NCI-H526 (cell line): ENCODE measurements around the gene ST6GAL1.
"Not testable (repeated sequence)": the region's sequence is repeated elsewhere in the genome, so short reads cannot be mapped to it uniquely, and the experiment has no call there.

ENCODE experiments used
- DNase-seq, 2 experiments: peaks; one replicate each; lab custom pipeline; 2025; lab: John Stamatoyannopoulos, UW

Gene ST6GAL1

DNA sequence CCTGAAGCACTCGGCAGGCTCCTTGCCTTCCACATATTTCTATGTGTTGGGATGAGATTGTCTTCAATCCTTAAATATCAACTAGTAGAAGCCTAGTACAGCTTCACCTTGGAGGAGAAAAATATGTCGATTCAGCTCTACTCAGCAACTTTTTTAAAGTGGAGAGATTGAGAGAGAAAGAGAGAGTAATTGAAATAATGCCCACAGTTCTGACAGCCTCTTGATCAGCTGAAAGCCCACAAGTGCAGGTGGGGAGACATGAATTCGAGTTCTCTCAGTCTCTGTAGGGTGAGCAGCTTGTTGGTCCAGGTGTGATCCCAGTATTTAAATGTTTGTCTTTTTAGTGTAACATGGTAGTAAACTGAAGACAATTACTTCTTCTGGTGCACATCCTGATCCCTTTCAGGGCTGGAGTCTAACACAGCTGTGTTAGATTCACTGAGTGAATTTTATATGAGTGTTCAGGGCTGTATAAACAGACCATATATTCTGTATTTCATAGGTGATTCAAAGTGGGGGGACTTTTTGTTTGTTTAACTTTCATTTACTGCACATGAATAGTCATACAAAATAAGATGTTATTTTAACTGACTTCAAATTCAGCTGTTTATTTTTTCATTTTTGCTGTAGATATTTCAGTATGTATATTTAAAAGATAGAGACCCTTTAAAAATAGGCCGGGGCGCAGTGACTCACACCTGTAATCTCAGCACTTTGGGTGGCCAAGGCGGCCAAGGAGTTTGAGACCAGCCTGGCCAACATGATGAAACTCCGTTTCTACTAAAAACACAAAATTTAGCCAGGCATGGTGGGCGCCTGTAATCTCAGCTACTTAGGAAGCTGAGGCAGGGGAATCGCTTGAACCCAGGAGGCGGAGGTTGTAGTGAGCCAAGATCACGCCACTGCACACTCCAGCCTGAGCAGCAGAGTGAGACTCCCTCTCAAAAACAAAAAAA, 64.0 kb downstream of the ST6GAL1 start:
- no peak for DNase-seq

GRCh38 chr3:186996356-186996755, 66.0 kb downstream of the ST6GAL1 start:
- no peak for DNase-seq

DNA sequence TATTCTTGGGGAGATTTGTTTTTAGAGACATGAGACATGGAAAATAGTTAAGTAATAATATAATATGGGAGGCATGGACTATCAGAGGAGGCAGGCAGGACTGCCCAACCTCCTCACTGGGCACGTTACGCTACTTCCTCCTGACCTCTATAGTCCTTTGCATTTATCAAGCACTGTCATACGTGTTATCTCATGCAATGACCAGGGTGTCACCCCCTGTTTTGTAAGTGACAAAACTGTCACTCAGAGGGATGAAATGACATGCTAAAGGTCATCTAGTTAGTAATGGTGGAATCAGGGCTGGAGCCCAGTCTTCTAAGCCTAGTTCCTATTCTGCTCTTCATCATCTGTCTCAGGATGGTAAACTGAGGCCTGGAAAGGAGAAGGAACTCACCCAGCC, 66.7 kb downstream of the ST6GAL1 start:
- DNase-seq: no peak

- DNase-seq: no peak
These were observed 67.2 kb downstream of the ST6GAL1 start for GRCh38 chr3:186997473-186997939.

GRCh38 chr3:186998937-186999368, 68.6 kb downstream of the ST6GAL1 start:
- peak in 1 of 2 experiments; percentile 18 for DNase-seq

DNA sequence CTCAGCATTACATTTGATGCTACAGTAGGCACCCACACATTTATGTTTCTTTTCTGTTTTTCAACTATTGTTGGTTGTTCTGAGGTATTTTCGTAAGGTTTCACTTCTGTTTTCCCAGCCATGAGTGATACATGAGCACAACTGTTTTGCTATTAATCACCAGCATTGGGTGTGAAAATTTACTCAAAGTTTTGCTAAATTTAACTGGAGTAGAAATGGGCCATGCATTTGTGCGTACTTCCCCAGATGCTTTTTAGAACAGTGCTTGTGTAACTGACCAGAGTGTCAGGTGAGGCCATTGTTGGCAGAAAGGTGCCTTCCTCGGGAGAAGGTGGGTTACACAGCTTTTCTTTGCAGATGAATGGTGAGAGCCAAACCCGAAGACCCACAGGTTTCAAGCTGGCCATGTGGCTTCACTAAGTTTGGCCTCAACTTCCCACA, 70.4 kb downstream of the ST6GAL1 start:
- no peak for DNase-seq

- DNase-seq: no peak
These were observed 72.6 kb downstream of the ST6GAL1 start for GRCh38 chr3:187002915-187003314.

DNA sequence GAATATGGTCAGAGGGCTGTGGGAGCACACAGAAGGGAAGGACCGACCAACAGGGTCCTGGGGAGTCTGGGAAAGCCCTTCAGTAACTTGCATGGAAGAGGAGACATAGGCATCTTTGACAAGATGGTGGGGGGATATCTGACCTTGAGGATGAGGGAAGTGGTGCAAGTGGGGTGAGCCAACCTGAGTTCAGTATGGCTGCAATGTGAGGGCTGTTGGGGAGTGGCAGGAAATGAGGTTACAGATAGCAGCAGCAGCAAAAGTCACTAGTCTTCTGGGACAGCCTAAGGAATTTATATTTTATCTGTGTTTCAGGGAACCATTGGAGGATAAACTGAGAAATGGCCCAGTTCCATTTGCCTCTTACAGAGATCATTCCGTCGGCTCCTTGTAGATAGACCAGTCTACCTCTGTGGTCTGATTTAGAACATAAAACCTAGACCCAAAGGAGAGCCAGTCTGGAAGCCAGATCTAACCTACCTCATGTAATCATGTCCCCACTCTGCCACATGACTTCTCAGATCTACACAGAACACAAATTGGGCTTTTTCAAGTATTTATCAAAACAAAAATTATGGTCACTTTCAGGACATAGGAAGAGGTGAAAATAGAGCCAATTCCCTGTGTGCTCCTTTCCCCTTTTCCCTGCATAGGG, 75.6 kb downstream of the ST6GAL1 start:
- DNase-seq: no peak

DNA sequence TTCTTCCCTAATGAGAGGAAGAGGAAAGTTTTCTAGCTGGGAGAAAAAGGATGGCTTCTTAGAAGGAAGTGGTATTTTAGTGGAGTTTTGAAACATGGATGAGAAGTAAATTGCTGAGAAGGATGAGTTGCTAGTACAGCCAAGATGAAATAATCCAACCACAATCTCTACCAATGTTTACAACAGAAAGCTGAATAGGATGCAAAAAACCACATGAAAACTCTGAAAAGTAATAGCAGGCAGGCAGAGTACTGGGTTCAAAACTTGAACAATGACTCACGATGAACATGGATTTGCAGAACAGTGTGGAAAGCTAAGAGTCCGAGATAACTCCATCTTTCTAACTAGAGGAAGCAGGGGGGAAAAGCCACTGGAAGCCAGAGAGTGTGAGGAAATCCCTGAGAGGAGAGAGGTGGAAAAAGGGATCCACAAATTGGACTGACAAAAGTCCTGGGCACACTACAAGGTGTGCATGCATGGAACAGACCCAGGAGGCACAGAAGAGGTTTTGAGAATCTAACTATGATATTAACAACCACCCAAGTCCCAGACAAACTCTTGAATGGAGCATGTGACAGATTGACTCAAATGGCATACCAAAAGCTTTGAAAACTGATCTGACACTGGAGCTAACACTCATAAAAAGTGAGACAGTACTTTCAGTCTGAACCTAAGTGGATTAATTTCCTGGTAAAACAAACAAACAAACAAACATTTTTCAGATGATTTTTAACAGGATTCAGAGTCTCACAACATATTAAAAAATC, 76.7 kb downstream of the ST6GAL1 start:
- no peak for DNase-seq

GRCh38 chr3:187010382-187010781, 80.1 kb downstream of the ST6GAL1 start:
- not testable (repeated sequence) for DNase-seq

DNA sequence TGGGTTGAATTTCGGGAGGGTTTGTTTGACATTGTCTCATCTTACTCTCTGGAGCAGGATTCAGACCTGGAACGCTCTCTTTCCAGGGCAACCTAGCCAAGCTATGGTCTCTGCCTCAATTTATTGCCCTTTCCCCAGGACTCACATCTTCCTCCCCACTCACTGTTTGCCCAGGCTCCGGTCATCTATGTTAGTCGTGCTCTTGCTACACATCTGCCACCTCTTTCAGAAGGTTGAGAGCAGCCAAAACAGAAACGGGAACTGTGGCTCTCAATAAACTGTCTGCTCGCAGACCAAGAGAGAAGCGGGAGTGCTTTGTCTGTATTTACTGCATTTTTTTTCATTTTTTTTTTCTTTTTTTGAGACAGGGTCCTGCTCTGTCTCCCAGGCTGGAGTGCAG, 81.6 kb downstream of the ST6GAL1 start:
- DNase-seq: no peak

DNA sequence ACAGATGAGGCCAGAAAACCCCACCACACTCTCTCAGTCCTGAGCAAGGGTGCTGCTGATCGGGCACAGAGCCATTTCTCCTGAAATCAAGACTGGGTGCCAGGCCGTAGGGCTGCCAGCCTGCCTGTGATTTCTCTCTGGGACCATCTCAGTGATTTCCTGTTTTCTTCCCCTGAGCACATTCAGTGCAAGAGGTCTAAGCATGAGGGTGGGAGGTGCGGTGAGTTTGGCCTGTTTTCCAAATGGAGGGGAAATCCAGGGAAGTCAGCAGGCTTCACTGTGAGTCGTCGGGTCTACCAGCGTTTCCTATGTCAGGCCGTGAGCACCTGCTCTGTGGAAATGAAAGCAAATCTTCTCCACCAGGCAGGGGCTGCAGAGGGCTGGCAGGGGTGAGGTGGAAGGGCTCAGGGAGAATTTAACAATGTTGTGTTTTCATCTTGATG, 82.3 kb downstream of the ST6GAL1 start:
- no peak for DNase-seq

DNA sequence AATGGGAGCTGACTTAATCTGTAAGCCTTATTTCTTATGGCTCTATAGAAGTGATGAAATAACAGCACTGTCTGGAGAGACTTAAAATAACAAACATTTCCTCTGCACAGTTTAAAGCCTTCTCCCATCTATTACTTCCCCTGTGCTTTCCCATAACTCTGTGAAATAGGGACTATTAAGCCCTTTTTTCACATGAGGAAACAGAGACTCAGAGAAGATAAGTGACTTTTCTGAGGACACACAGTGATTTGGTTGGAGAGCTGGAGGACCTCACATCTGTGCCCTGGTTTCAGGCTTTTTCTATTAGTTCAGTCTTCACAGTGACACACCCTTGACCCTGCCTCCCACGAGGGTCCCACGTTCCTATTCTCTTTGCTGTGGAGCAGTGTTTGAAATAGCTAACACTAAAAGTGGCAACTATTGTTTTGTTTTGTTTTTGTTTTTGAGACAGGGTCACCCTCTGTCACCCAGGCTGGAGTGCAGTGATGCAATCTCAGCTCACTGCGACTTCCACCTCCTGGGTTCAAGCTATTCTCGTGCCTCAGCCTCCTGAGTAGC, 82.9 kb downstream of the ST6GAL1 start:
- no peak for DNase-seq

DNA sequence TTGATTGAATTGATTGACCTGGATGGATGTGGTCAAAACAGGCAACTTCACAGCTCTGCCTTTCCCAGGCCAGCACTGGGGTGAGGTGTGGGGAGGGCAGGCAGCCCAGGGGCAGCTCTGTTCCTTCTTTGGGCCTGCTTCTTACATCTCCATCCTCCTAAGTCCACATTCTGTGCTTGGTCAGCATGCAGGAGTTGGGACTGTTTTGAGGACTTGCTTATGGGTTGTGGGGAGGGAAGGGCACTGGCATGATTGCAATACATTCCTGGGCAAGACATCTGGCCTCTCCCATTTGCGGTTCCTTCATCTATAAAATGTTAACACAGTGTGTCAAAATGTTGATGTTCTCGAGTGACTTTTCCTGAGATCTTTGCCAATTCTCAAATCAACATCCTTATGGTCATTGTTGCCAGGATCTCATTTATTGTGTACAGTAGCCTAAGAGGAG, 84.1 kb downstream of the ST6GAL1 start:
- DNase-seq: no peak

DNA sequence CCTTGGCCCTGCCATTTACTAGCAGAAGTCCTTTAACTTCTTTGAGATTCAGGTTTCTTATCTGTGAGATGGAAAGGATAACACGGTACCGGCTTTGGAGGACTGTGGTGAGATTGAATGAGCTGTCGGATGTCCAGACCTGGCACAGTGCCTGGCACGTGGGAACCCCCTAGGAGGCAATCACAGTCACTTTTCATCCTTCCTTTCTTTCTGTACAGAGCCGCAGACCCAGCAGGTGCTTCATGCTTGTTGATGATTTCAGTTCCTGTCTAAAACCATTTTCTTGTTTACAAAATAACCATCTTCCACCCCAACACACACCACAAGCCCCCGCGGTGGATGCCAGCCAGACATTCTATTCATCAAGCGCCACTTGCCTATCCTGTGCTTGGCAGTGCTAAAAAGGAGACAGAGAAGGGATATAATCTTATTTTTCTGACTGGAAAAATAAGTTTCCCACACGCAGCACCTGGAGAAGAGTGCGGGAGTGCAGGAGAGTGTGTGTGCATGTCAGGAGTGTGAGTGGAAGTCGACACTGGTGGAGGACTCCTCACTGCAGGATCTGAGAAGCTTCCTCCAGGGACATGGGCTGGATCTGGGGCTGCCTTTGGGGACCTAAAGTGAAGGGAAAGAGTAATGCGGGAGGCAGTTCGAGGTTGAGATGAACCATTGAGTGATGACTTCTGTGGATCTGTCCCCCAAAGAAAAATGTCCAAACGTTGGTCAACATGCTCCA, 85.7 kb downstream of the ST6GAL1 start:
- no peak for DNase-seq

DNA sequence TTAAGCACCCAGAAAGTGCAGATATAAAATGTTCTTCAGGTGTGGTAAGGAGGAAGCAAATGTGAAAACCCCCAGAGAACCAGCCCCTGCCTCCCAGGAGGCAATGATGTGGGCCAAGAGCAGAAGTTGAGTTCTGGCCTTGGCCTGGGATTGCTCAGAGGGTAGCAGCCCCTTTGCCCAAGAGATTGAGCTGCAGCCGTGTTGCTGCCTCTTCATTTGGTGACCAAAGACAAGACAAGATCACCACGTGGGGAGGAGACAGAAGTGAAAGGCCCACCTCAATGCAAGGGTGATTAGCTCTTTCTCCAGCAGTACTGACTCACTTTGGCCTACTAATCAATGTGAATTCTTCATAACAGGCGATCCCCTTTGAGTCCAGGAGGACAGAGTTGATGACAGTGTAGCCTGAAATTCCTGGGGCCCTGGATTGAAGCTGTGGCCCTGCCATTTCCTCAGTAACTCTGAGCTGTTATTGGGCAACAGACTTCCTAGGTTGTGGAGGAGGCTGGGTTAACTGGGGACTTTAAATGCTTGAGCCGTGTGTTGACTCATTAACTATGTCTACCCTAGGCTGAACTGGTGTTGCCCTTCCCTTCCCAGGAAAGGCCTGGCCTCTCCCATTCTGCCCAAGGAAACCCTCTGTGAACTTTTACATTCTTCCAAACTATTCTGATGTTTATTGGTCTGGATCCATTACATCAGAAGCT, 86.5 kb downstream of the ST6GAL1 start:
- no peak for DNase-seq

GRCh38 chr3:187017511-187018230, 87.3 kb downstream of the ST6GAL1 start:
- no peak for DNase-seq

- no peak for DNase-seq
These were observed 89.3 kb downstream of the ST6GAL1 start for GRCh38 chr3:187019542-187020072.

DNA sequence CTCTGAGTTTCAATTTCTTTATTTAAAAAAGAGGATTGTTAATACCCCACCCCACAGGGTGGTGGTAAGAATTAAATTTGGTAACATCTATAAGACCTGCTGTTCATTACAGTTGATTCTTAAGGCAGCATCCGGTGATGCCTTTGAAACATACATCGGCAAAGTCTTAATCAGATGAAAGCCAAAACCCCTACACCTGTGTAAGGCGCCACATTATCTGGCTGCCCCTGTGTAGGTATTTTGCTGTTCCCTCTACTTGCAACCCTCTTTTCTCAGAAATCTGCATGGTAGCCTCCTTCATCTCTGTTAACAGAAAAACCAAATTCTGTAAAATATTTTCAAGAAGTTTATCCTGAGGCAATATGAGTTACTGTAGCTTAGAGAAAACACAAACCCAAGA, 90.0 kb downstream of the ST6GAL1 start:
- no peak for DNase-seq
